HL-60 (cell line): ENCODE results near the gene ZBTB1.

ENCODE experiments used
- GABPA ChIP-seq: IDR thresholded peaks from 2 replicates; pipeline ENCODE4 v1.6.1; 2012; ENCODE audit warnings: low read depth
- POLR2AphosphoS5 ChIP-seq: IDR thresholded peaks from 2 replicates; pipeline ENCODE4 v1.6.1; 2012; ENCODE audit warnings: low read depth
- SPI1 ChIP-seq: IDR thresholded peaks from 2 replicates; pipeline ENCODE4 v1.6.1; 2012; ENCODE audit warnings: low read depth, mild to moderate bottlenecking, borderline replicate concordance
- TF ChIP-seq, protein P1 (sequence below): IDR thresholded peaks from one replicate; pipeline ENCODE4 v1.5.1; 2011; ENCODE audit warnings: low read length, control low read depth, inconsistent platforms; ENCODE audit not compliant: insufficient read depth
- TF ChIP-seq, protein P2 (sequence below): IDR thresholded peaks from 2 replicates; pipeline ENCODE4 v1.6.1; 2012; ENCODE audit warnings: low read depth; ENCODE audit not compliant: insufficient replicate concordance

DNA sequence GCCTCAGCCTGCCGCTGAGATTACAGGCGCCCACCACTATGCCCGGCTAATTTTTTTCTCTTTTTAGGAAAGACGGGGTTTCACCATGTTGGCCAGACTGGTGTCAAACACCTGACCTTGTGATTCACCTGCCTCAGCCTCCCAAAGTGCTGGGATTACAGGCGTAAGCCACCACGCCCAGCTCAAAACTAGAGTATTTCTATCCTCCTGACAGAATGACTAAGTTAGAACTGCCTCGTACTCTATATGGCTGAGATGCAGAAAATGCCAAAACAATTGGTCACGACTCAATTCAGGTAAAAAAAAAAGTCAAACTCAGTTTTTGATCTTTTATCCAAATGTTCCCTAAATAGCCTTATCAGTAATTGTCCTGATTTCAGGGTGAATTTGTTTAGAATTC is 28.1 kb upstream of the ZBTB1 start:
- TF ChIP-seq, protein P1, sequence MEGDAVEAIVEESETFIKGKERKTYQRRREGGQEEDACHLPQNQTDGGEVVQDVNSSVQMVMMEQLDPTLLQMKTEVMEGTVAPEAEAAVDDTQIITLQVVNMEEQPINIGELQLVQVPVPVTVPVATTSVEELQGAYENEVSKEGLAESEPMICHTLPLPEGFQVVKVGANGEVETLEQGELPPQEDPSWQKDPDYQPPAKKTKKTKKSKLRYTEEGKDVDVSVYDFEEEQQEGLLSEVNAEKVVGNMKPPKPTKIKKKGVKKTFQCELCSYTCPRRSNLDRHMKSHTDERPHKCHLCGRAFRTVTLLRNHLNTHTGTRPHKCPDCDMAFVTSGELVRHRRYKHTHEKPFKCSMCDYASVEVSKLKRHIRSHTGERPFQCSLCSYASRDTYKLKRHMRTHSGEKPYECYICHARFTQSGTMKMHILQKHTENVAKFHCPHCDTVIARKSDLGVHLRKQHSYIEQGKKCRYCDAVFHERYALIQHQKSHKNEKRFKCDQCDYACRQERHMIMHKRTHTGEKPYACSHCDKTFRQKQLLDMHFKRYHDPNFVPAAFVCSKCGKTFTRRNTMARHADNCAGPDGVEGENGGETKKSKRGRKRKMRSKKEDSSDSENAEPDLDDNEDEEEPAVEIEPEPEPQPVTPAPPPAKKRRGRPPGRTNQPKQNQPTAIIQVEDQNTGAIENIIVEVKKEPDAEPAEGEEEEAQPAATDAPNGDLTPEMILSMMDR: no peak
- no peak for TF ChIP-seq POLR2AphosphoS5
- TF ChIP-seq SPI1: no peak
- TF ChIP-seq, protein P2, sequence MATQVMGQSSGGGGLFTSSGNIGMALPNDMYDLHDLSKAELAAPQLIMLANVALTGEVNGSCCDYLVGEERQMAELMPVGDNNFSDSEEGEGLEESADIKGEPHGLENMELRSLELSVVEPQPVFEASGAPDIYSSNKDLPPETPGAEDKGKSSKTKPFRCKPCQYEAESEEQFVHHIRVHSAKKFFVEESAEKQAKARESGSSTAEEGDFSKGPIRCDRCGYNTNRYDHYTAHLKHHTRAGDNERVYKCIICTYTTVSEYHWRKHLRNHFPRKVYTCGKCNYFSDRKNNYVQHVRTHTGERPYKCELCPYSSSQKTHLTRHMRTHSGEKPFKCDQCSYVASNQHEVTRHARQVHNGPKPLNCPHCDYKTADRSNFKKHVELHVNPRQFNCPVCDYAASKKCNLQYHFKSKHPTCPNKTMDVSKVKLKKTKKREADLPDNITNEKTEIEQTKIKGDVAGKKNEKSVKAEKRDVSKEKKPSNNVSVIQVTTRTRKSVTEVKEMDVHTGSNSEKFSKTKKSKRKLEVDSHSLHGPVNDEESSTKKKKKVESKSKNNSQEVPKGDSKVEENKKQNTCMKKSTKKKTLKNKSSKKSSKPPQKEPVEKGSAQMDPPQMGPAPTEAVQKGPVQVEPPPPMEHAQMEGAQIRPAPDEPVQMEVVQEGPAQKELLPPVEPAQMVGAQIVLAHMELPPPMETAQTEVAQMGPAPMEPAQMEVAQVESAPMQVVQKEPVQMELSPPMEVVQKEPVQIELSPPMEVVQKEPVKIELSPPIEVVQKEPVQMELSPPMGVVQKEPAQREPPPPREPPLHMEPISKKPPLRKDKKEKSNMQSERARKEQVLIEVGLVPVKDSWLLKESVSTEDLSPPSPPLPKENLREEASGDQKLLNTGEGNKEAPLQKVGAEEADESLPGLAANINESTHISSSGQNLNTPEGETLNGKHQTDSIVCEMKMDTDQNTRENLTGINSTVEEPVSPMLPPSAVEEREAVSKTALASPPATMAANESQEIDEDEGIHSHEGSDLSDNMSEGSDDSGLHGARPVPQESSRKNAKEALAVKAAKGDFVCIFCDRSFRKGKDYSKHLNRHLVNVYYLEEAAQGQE: no peak
- no peak for TF ChIP-seq GABPA
